Glutamatergic neuron (in vitro differentiated cells): ENCODE data around the gene KNOP1. TPM values are rescaled to one million over a fixed set of nuclear protein-coding genes. Genes with fewer than 3 reads are reported as not detected.

ENCODE experiments used
- DNase-seq: peaks from one replicate; pipeline ENCODE4 v3.0.0; 2022
- H3K27ac Mint-ChIP-seq: one replicate; pipeline ENCODE4 v1.8.0; 2020; ENCODE audit warnings: mild to moderate bottlenecking, mixed read lengths, inconsistent platforms; ENCODE audit not compliant: unreplicated experiment
- H3K27me3 Mint-ChIP-seq: one replicate; pipeline ENCODE4 v1.8.0; 2020; ENCODE audit warnings: mild to moderate bottlenecking, moderate library complexity, mixed read lengths, inconsistent platforms; ENCODE audit not compliant: unreplicated experiment
- H3K36me3 Mint-ChIP-seq: one replicate; pipeline ENCODE4 v1.8.0; 2020; ENCODE audit warnings: mild to moderate bottlenecking, mixed read lengths, inconsistent platforms; ENCODE audit not compliant: unreplicated experiment
- H3K4me1 Mint-ChIP-seq: one replicate; pipeline ENCODE4 v1.8.0; 2020; ENCODE audit warnings: mild to moderate bottlenecking, low read depth, mixed read lengths, inconsistent platforms; ENCODE audit not compliant: unreplicated experiment
- H3K4me3 Mint-ChIP-seq: one replicate; pipeline ENCODE4 v1.8.0; 2020; ENCODE audit warnings: mild to moderate bottlenecking, mixed read lengths, inconsistent platforms; ENCODE audit not compliant: unreplicated experiment
- H3K9me3 Mint-ChIP-seq: one replicate; pipeline ENCODE4 v1.8.0; 2020; ENCODE audit warnings: mild to moderate bottlenecking, moderate library complexity, mixed read lengths, inconsistent platforms; ENCODE audit not compliant: unreplicated experiment
- CTCF ChIP-seq: fragments of 200-600 bp; sonication (generic); IDR thresholded peaks from one replicate; pipeline ENCODE4 v1.5.0; 2021; ENCODE audit not compliant: partially characterized antibody, unreplicated experiment
- total RNA-seq: library from RNA; stranded (reverse); fragmentation: NEBNext Ultra II Directional; extraction: Animal tissue kit (Norgen Biotek cat#: 25700); gene quantifications from one replicate; pipeline ENCODE4 v1.2.1, GENCODE V29; 2021; ENCODE audit not compliant: unreplicated experiment

KNOP1 gene
- total RNA-seq, 1 donor from 2014 or later: 25.6 TPM

GRCh38 chr16:19765860-19766553, 48.0 kb upstream of the KNOP1 start:
- Mint-ChIP-seq H3K4me1 (no peaks in the 10 kb centered on the region), H3K9me3 (peaks cover 1% of the 10 kb centered on the region), H3K27ac (no peak overlapping the region), H3K36me3 (peaks cover 13% of the 10 kb centered on the region), H3K4me3 (no peak overlapping the region), H3K27me3 (no peaks in the 10 kb centered on the region)
- no peak for TF ChIP-seq CTCF
- no peak for DNase-seq

DNA sequence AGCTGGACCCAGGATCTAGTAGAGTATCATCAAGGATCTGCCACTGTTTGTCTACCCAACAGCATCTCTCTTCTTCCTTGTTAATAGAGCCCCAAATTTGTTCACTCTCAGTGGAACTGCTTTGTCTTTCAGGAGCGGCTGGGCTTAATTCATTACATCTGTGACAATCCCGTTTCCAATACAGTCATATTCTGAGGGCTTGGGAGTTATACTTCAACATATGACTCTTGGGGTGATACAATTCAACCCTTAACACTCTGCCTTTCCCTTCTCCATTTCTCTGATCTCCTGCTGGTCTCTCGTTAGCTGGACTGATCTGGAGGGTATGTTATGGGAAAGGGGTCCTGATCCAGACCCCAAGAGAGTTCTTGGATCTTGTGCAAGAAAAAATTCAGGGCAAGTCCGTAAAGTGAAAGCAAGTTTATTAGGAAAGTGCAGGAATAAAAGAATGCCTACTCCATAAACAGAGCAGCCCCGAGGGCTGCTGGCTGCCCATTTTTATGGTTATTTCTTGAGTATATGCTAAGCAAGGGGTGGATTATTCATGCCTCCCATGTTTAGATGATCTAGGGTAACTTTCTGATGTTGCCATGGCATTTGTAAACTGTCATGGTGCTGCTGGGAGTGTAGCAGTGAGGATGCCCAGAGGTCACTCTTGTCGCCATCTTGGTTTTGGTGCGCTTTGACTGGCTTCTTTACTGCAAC, 42.5 kb upstream of the KNOP1 start:
- no peak overlapping the region for H3K4me3 Mint-ChIP-seq
- DNase-seq: no peak

DNA sequence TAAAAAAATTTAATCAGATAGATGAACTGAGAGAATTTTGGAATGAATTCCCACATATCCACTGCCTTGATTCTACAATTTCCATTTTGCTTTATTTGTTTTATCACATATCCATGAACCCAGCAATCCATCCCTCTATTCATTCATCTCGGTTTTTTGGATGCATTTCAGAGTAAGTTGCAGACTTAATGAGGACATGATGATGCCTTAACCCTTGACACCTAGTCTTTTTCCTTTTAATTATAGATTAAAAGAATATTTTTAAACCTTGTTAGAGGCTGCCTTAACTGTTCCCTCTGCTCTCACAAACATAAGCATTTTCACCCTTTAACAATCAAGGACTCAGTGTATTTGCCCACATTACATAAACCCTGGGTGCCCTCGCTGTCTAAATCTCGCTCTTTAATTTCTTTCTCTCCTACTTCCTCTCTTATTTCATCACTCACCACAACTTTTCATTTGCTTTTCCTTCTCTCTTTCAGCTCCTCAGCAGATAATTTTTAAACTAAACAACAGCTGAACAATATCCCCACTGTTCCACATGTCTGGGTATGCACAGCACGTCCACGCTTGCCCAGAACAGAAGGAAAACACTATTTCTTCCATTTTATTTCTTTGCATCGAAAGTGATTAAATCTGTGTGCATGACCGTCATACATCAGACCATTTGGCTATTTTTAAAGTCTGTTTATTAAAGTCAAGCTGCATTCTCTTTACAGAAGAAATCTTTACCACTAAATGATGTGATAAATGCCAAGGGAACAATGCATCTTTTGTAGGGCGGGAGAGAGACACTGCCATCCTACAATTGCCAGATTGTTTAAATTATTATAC, 40.0 kb upstream of the KNOP1 start:
- H3K9me3 Mint-ChIP-seq: no peaks in the 10 kb centered on the region
- no peaks in the 10 kb centered on the region for H3K4me1 Mint-ChIP-seq
- no peak overlapping the region for H3K27ac Mint-ChIP-seq
- DNase-seq: no peak
- H3K36me3 Mint-ChIP-seq: no peaks in the 10 kb centered on the region
- H3K27me3 Mint-ChIP-seq: no peaks in the 10 kb centered on the region
- no peak for TF ChIP-seq CTCF
- no peak overlapping the region for H3K4me3 Mint-ChIP-seq

More for the DNA sequence above, 42.5 kb upstream of the KNOP1 start:
- Mint-ChIP-seq H3K4me1 (no peaks in the 10 kb centered on the region), H3K27me3 (no peaks in the 10 kb centered on the region), H3K9me3 (peaks cover 1% of the 10 kb centered on the region), H3K36me3 (no peaks in the 10 kb centered on the region), H3K27ac (no peak overlapping the region)
- no peak for TF ChIP-seq CTCF

- Mint-ChIP-seq H3K9me3 (no peaks in the 10 kb centered on the region), H3K4me3 (no peak overlapping the region), H3K27ac (no peak overlapping the region), H3K27me3 (no peaks in the 10 kb centered on the region), H3K4me1 (no peaks in the 10 kb centered on the region), H3K36me3 (no peaks in the 10 kb centered on the region)
- no peak for TF ChIP-seq CTCF
- no peak for DNase-seq
These were observed 39.0 kb upstream of the KNOP1 start for GRCh38 chr16:19757026-19757425.
